HUES48 (cell line): ENCODE results near the gene TBPL1.
"Not testable (repeated sequence)": the region's sequence is repeated elsewhere in the genome, so short reads cannot be mapped to it uniquely, and the experiment has no call there.

Source experiments
- H3K27ac ChIP-seq: one replicate; pipeline ENCODE4 v1.7.0; 2013; ENCODE audit warnings: low read depth, low read length, inconsistent platforms
- H3K27me3 ChIP-seq: 2 replicates; pipeline ENCODE4 v1.6.1; 2013; ENCODE audit warnings: mild to moderate bottlenecking, low read length; ENCODE audit not compliant: control insufficient read depth, insufficient read depth
- H3K36me3 ChIP-seq: 2 replicates; pipeline ENCODE4 v1.6.1; 2013; ENCODE audit warnings: low read length; ENCODE audit not compliant: control insufficient read depth, insufficient read depth
- H3K4me1 ChIP-seq: 2 replicates; pipeline ENCODE4 v1.6.1; 2013; ENCODE audit warnings: mild to moderate bottlenecking, low read length; ENCODE audit not compliant: control insufficient read depth, insufficient read depth
- H3K4me3 ChIP-seq: 2 replicates; pipeline ENCODE4 v1.5.1; 2013; ENCODE audit warnings: mild to moderate bottlenecking, low read depth, low read length
- H3K9ac ChIP-seq: 2 replicates; pipeline ENCODE4 v1.6.1; 2013; ENCODE audit warnings: mild to moderate bottlenecking, low read depth, low read length, moderate library complexity
- H3K9me3 ChIP-seq: 2 replicates; pipeline ENCODE4 v1.6.1; 2013; ENCODE audit warnings: low read length; ENCODE audit not compliant: control insufficient read depth, insufficient read depth

The TBPL1 gene

DNA sequence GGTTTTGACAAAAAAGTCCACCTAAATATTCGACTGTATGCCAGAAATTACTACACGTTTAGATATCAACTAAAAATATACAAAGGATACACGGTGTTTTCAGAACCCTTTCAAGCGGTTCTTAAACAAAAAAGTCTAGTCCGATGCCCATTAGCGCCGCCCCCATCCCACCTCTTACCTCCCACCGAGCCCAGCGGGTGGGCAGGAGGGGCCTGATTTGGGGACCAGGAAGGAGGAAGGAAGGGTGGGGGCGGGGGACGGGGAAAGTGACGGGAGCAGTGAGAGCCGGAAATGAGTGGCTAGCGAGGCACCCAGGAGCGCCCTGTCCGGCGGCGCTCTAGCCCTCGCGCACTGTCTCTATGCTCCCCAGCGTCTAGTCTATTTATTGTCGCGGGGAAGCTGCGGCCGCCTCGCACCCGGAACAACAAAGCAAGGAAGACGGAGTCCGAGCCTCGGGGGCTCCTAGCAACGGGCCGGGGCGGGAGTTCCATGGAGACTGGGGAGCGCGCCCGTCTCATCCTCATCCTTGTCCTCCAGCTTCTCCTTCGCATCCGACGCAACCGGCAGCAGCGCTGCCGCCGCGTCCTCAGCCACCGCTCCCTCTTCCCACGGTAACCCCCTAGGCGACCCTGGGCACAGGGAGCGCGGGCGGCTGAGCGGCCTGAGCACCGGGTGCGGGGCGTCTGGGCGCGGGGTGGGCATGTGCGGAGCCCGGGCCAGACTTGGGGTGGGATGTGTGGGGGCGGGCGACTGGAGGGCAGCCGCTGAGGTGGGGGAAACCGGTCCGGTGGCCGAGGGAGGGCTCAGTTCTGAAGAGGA lies at the start of gene TBPL1:
Gene TBPL1, plus strand, starts transcription at position 410 of the 819 bp plus-strand sequence. CDS start 26,902 bp downstream, outside the sequence.
- H3K27ac ChIP-seq = peak within 1 kb of the TSS; percentile 74
- H3K9ac ChIP-seq = peak within 1 kb of the TSS; percentile 82
- peak within 1 kb of the TSS; percentile 88 for H3K4me3 ChIP-seq

GRCh38 chr6:133903855-133904254 lies 49.2 kb upstream of the TBPL1 start:
- H3K4me3 ChIP-seq = no peak overlapping the region
- H3K9ac ChIP-seq = no peak overlapping the region
- H3K27me3 ChIP-seq = no peaks in the 10 kb centered on the region; the same call in 1 of the 2 replicates
- no peaks in the 10 kb centered on the region for H3K9me3 ChIP-seq
- H3K27ac ChIP-seq = no peak overlapping the region
- H3K36me3 ChIP-seq = no peaks in the 10 kb centered on the region
- no peaks in the 10 kb centered on the region for H3K4me1 ChIP-seq

More for the DNA sequence above, at the start of gene TBPL1:
- peaks cover 9% of the 10 kb centered on the region for H3K27me3 ChIP-seq
- H3K36me3 ChIP-seq = no peaks in the 10 kb centered on the region
- H3K9me3 ChIP-seq = no peaks in the 10 kb centered on the region
- H3K4me1 ChIP-seq = peaks cover 15% of the 10 kb centered on the region

GRCh38 chr6:133906050-133906449 lies 47.0 kb upstream of the TBPL1 start:
- Histone ChIP-seq H3K27ac (no peak overlapping the region), H3K9ac (no peak overlapping the region), H3K36me3 (no peaks in the 10 kb centered on the region), H3K9me3 (no peaks in the 10 kb centered on the region), H3K4me3 (no peak overlapping the region), H3K4me1 (no peaks in the 10 kb centered on the region), H3K27me3 (no peaks in the 10 kb centered on the region; the same call in 1 of the 2 replicates)

GRCh38 chr6:133916650-133917151 lies 36.3 kb upstream of the TBPL1 start:
- Histone ChIP-seq H3K9ac (no peak overlapping the region), H3K36me3 (no peaks in the 10 kb centered on the region), H3K4me1 (peaks cover 19% of the 10 kb centered on the region), H3K27ac (peak overlapping the region; percentile 79), H3K9me3 (peaks cover 4% of the 10 kb centered on the region; the same call in 1 of the 2 replicates), H3K27me3 (no peaks in the 10 kb centered on the region), H3K4me3 (peak overlapping the region; percentile 36)

GRCh38 chr6:133917781-133918180 lies 35.2 kb upstream of the TBPL1 start:
- no peak overlapping the region for H3K27ac ChIP-seq
- H3K36me3 ChIP-seq = no peaks in the 10 kb centered on the region
- no peak overlapping the region for H3K4me3 ChIP-seq

GRCh38 chr6:133918208-133918930 lies 34.7 kb upstream of the TBPL1 start:
- Histone ChIP-seq H3K9ac (no peak overlapping the region), H3K4me3 (no peak overlapping the region), H3K36me3 (no peaks in the 10 kb centered on the region), H3K27me3 (no peaks in the 10 kb centered on the region), H3K4me1 (peaks cover 19% of the 10 kb centered on the region), H3K27ac (no peak overlapping the region), H3K9me3 (peaks cover 3% of the 10 kb centered on the region; the same call in 1 of the 2 replicates)

More at GRCh38 chr6:133917781-133918180, 35.2 kb upstream of the TBPL1 start:
- no peaks in the 10 kb centered on the region for H3K27me3 ChIP-seq
- H3K9ac ChIP-seq = no peak overlapping the region
- H3K9me3 ChIP-seq = peaks cover 4% of the 10 kb centered on the region; the same call in 1 of the 2 replicates
- peaks cover 19% of the 10 kb centered on the region for H3K4me1 ChIP-seq

- Histone ChIP-seq H3K9ac (no peak overlapping the region), H3K9me3 (no peaks in the 10 kb centered on the region), H3K27me3 (no peaks in the 10 kb centered on the region)
Measured at GRCh38 chr6:133919362-133919761, 33.7 kb upstream of the TBPL1 start.

GRCh38 chr6:133921249-133921859 lies 31.7 kb upstream of the TBPL1 start:
- Histone ChIP-seq H3K9ac (no peak overlapping the region), H3K4me1 (peaks cover 25% of the 10 kb centered on the region), H3K27ac (no peak overlapping the region), H3K36me3 (no peaks in the 10 kb centered on the region), H3K9me3 (no peaks in the 10 kb centered on the region), H3K4me3 (no peak overlapping the region), H3K27me3 (no peaks in the 10 kb centered on the region)

More at GRCh38 chr6:133919362-133919761, 33.7 kb upstream of the TBPL1 start:
- no peaks in the 10 kb centered on the region for H3K36me3 ChIP-seq
- no peak overlapping the region for H3K27ac ChIP-seq
- no peak overlapping the region for H3K4me3 ChIP-seq
- peaks cover 22% of the 10 kb centered on the region for H3K4me1 ChIP-seq

- H3K36me3 ChIP-seq = no peaks in the 10 kb centered on the region
- H3K27ac ChIP-seq = peak overlapping the region; percentile 24
- H3K9ac ChIP-seq = no peak overlapping the region
- no peaks in the 10 kb centered on the region for H3K27me3 ChIP-seq
- peaks cover 12% of the 10 kb centered on the region; the same call in 1 of the 2 replicates for H3K4me1 ChIP-seq
- peak overlapping the region; percentile 48 for H3K4me3 ChIP-seq
- no peaks in the 10 kb centered on the region for H3K9me3 ChIP-seq
Measured at GRCh38 chr6:133923938-133924593, 29.0 kb upstream of the TBPL1 start.

GRCh38 chr6:133931221-133931620 lies 21.8 kb upstream of the TBPL1 start:
- not testable (repeated sequence) for H3K9ac ChIP-seq, H3K27me3 ChIP-seq, H3K36me3 ChIP-seq, H3K27ac ChIP-seq, H3K9me3 ChIP-seq, H3K4me3 ChIP-seq, H3K4me1 ChIP-seq
